Gastroesophageal sphincter (tissue), 2 donors: ENCODE measurements around the gene ZBTB7C.

Experiments used
- POLR2A ChIP-seq, 2 donors: fragments of 450-650 bp; IDR thresholded peaks; one replicate each; pipeline ENCODE4 v1.6.1; 2017; ENCODE audit warnings: antibody characterized with exemption in 2 of 2, mild to moderate bottlenecking in 2 of 2, moderate library complexity in 1 of 2
- POLR2AphosphoS5 ChIP-seq: sonication (generic); formaldehyde crosslinking; IDR thresholded peaks from one replicate; pipeline ENCODE4 v1.6.1; 2017; ENCODE audit warnings: antibody characterized with exemption

- TF ChIP-seq POLR2AphosphoS5 (no peak), POLR2A (IDR thresholded peaks at IDR 0.05) (no peak)
Observed at GRCh38 chr18:48314690-48315089, 94.5 kb downstream of the ZBTB7C start.
